Suprapubic skin (tissue), 4 donors: ENCODE results near the gene VTI1A. TPM values are rescaled to one million over a fixed set of nuclear protein-coding genes. Genes with fewer than 3 reads are reported as not detected.
"Not testable (repeated sequence)": the region's sequence is repeated elsewhere in the genome, so short reads cannot be mapped to it uniquely, and the experiment has no call there.

Experiments
- DNase-seq, 2 donors: peaks; one replicate each; pipeline ENCODE4 v3.0.0-alpha.2; 2019; ENCODE audit warnings: low spot score in 2 of 2
- H3K27ac ChIP-seq: fragments of 200-600 bp; sonication (generic); one replicate; pipeline ENCODE4 v1.5.1; 2019
- H3K27me3 ChIP-seq: fragments of 200-600 bp; sonication (generic); one replicate; pipeline ENCODE4 v1.5.1; 2019
- H3K36me3 ChIP-seq: fragments of 200-600 bp; sonication (generic); one replicate; pipeline ENCODE4 v1.5.1; 2019
- H3K4me1 ChIP-seq: fragments of 200-600 bp; sonication (generic); one replicate; pipeline ENCODE4 v1.5.1; 2019
- H3K4me3 ChIP-seq: fragments of 200-600 bp; sonication (generic); one replicate; pipeline ENCODE4 v1.5.1; 2019; ENCODE audit warnings: mild to moderate bottlenecking
- H3K9me3 ChIP-seq: fragments of 200-600 bp; sonication (generic); one replicate; pipeline ENCODE4 v1.5.1; 2019
- EP300 ChIP-seq: sonication (generic); formaldehyde crosslinking; IDR thresholded peaks from one replicate; pipeline ENCODE4 v1.6.1; 2017; ENCODE audit warnings: antibody characterized with exemption
- POLR2A ChIP-seq, 2 donors: fragments of 450-650 bp; IDR thresholded peaks; one replicate each; pipeline ENCODE4 v1.6.1; 2017; ENCODE audit warnings: antibody characterized with exemption in 2 of 2, mild to moderate bottlenecking in 2 of 2, moderate library complexity in 2 of 2
- POLR2AphosphoS5 ChIP-seq, 3 donors: sonication (generic); formaldehyde crosslinking; IDR thresholded peaks; one replicate each; pipeline ENCODE4 v1.6.1; 2017; ENCODE audit warnings: antibody characterized with exemption in 3 of 3
- WGBS: methylation state at CpG from one replicate; pipeline ENCODE4 v1.1.5; 2018; 5-methylcytosine and 5-hydroxymethylcytosine counted together
- total RNA-seq, 4 donors: library from RNA; depleted of rRNA; stranded (reverse); fragments of >200 nt; gene quantifications; one replicate each; pipeline ENCODE4 v1.1.0, GENCODE V29; 2016
- TF ChIP-seq, protein P1 (sequence below), 2 donors: fragments of 200-600 bp in 1 of 2; fragments of 450-650 bp in 1 of 2; sonication (generic) in 1 of 2; IDR thresholded peaks; one replicate each; pipeline ENCODE4 v1.5.1; 2016 to 2019; ENCODE audit warnings: antibody characterized with exemption in 2 of 2, mild to moderate bottlenecking in 1 of 2, moderate library complexity in 1 of 2

The VTI1A gene
- total RNA-seq, 4 donors from 2014 or later = 43.0 to 81.0 (median 49.2) TPM

DNA sequence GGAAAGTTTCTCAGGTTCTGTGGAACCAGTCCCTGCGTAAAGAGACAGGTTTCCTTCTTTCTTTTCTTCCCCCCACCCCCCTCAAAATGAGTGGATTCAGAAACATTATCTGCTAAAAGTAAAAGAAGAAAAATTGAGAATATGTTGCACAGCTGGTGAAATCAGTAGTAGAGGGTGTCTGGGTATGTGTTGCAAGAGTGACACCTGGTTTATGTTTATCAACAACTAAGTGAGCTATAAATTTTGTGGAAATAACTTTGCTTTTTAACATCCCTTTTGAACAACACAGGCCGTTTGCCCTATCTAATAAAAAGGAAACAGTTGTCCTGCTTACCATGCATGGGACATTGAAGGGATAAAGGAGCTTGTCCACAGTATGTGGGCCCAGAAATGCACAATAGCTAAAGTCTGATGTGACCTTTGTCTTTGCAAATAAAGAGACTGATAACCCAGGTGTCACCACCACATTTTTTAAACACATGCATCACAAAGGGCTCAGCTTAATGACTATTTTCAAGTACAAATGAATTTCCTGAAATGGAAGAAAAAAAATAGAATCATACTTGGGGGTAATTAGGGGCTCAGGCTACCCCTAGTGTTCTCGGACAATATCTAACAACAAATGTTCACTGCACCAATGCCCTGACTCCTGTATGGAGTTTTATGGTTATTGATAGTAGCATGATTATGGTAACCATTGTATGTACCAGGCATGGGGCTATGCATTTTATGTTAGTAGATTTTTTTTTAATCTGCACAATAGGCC lies 281.3 kb downstream of the VTI1A start:
- Histone ChIP-seq H3K9me3 (no peaks in the 10 kb centered on the region), H3K27ac (no peak overlapping the region), H3K4me1 (peaks cover 8% of the 10 kb centered on the region), H3K27me3 (no peaks in the 10 kb centered on the region), H3K36me3 (no peaks in the 10 kb centered on the region), H3K4me3 (no peak overlapping the region)
- WGBS = 93% methylated on average over 3 of the region's 3 CpGs
- TF ChIP-seq EP300 = no peak
- TF ChIP-seq, protein P1, sequence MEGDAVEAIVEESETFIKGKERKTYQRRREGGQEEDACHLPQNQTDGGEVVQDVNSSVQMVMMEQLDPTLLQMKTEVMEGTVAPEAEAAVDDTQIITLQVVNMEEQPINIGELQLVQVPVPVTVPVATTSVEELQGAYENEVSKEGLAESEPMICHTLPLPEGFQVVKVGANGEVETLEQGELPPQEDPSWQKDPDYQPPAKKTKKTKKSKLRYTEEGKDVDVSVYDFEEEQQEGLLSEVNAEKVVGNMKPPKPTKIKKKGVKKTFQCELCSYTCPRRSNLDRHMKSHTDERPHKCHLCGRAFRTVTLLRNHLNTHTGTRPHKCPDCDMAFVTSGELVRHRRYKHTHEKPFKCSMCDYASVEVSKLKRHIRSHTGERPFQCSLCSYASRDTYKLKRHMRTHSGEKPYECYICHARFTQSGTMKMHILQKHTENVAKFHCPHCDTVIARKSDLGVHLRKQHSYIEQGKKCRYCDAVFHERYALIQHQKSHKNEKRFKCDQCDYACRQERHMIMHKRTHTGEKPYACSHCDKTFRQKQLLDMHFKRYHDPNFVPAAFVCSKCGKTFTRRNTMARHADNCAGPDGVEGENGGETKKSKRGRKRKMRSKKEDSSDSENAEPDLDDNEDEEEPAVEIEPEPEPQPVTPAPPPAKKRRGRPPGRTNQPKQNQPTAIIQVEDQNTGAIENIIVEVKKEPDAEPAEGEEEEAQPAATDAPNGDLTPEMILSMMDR (IDR thresholded peaks at IDR 0.05) = no peak
- no peak for TF ChIP-seq POLR2AphosphoS5 (IDR thresholded peaks at IDR 0.05)
- TF ChIP-seq POLR2A (IDR thresholded peaks at IDR 0.05) = no peak
- DNase-seq = no peak

DNA sequence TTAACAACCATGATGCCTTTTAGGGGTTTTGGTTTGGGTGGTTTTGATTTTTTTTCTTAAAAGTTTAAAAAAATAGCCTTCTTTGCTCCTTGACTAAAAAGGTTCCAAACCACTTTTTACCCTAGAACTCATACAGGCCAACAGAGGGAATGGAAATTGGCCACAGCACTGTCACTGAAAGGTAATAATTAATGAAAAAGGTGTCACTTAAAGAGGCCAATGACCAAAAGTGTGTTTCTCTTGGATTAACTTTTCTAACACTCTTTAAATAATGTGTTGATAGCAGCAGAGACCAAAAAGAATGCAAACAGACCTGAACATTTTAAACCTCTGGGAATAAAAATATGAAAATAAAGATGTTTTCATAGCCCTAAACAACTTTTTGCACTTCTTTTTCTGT lies 282.0 kb downstream of the VTI1A start:
- peaks cover 8% of the 10 kb centered on the region for H3K4me1 ChIP-seq
- H3K36me3 ChIP-seq = no peaks in the 10 kb centered on the region
- no peak overlapping the region for H3K27ac ChIP-seq
- H3K9me3 ChIP-seq = no peaks in the 10 kb centered on the region
- DNase-seq = no peak
- no peaks in the 10 kb centered on the region for H3K27me3 ChIP-seq
- no peak overlapping the region for H3K4me3 ChIP-seq
- TF ChIP-seq POLR2A (IDR thresholded peaks at IDR 0.05) (no peak), EP300 (no peak), POLR2AphosphoS5 (IDR thresholded peaks at IDR 0.05) (no peak)
- TF ChIP-seq, protein P1 (IDR thresholded peaks at IDR 0.05) = no peak

DNA sequence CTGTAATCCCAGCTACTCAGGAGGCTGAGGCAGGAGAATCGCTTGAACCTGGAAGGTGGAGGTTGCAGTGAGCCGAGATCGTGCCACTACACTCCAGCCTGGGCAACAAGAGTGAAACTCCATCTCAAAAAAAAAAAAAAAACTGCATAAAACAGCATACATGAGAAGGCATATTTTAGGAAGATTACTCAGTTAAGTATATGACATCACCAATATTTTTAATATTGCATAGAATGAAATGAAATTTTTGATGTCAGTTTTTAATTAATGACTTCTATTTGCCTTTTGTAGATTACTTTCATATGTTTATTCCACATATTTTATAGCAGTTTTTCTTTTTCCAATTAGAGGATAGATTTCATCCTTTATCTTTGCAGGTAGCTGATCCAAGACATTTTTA lies 284.4 kb downstream of the VTI1A start:
- peaks cover 13% of the 10 kb centered on the region for H3K4me1 ChIP-seq
- H3K27me3 ChIP-seq = not testable (repeated sequence)
- WGBS = 99% methylated on average over 3 of the region's 3 CpGs

DNA sequence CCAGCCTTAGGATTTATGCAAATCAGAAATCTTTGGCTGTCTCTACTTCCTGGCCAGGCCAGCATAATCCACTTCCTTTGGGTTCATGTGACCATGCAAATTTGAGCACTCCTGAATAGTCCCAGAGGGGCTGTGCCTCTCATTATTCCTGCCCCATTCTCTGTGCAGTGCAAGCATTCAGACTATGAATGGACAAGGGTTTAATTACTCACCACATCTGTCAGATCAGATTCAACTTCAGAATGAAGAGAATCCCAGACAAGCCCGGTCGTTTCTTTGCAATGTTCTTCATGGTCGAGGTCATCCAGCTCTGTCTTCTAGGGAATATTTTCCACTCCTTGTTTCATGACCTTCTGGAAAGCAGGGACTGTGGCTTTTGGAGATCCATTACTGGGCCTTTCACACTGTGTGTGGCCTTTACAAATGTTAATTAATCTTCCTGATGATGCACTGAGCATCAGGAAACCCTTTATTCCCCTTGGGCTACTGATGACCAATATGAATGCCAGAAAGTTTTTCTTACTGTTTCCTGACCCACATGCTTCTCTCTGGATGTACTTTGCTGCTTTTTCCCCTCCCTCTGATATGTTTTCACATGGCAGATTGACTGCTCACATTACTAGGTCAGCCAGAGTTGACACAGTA lies 285.4 kb downstream of the VTI1A start:
- no peaks in the 10 kb centered on the region for H3K27me3 ChIP-seq
- no peak for DNase-seq
- H3K36me3 ChIP-seq = no peaks in the 10 kb centered on the region
- H3K9me3 ChIP-seq = no peaks in the 10 kb centered on the region
- H3K4me1 ChIP-seq = peaks cover 13% of the 10 kb centered on the region
- 51% methylated on average over 3 of the region's 3 CpGs for WGBS
- no peak overlapping the region for H3K27ac ChIP-seq
- TF ChIP-seq, protein P1 (IDR thresholded peaks at IDR 0.05) = no peak
- H3K4me3 ChIP-seq = no peak overlapping the region

More for the DNA sequence above, 284.4 kb downstream of the VTI1A start:
- not testable (repeated sequence) for DNase-seq, H3K27ac ChIP-seq, H3K4me3 ChIP-seq, H3K36me3 ChIP-seq, H3K9me3 ChIP-seq

DNA sequence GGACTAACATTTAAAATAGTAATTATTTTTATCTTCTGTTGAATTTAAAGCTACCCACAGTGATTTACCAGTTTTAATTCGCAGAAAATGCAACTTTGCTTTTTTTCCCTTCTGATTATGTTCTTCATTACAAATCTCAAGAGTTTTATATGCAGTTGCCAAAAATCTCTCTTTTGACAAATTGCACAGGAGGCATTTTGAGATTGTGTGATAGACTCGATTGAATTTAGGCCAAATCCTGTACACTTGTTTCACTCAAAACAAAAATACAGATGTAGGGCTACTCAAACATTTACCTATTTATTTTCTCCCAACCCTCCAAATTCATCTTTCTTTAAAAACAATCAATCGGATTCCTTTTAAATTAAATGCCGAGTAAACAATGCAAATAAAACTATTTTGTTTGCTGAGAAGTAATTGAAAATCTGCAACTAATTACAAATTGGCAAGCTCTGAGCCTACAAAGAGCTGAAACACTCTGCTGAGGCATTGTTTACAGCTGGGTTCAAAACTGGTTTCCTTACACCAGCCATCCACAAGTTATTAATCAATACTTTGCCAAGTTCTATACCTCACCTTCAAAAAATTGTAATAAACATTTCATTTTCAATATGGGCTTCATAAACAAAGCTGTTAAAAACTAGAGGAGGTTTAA lies 288.2 kb downstream of the VTI1A start:
- no peaks in the 10 kb centered on the region for H3K9me3 ChIP-seq
- H3K27me3 ChIP-seq = no peaks in the 10 kb centered on the region
- H3K4me1 ChIP-seq = peaks cover 13% of the 10 kb centered on the region
- WGBS = 50% methylated on average over 4 of the region's 4 CpGs
- no peaks in the 10 kb centered on the region for H3K36me3 ChIP-seq
- no peak overlapping the region for H3K4me3 ChIP-seq
- TF ChIP-seq POLR2AphosphoS5 (IDR thresholded peaks at IDR 0.05) (no peak), EP300 (no peak), POLR2A (IDR thresholded peaks at IDR 0.05) (no peak)
- TF ChIP-seq, protein P1 (IDR thresholded peaks at IDR 0.05) = no peak
- no peak for DNase-seq
- H3K27ac ChIP-seq = no peak overlapping the region
